HG03575 (cell line): ENCODE results near the gene TYMP.

ENCODE experiments used
- ATAC-seq: cut with Tn5 transposase; IDR thresholded peaks from one replicate; pipeline ENCODE4 v1.9.1; 2021; ENCODE audit not compliant: unreplicated experiment, insufficient number of reproducible peaks, low FRiP score; ENCODE audit errors: extremely low read depth

Gene TYMP, protein sequence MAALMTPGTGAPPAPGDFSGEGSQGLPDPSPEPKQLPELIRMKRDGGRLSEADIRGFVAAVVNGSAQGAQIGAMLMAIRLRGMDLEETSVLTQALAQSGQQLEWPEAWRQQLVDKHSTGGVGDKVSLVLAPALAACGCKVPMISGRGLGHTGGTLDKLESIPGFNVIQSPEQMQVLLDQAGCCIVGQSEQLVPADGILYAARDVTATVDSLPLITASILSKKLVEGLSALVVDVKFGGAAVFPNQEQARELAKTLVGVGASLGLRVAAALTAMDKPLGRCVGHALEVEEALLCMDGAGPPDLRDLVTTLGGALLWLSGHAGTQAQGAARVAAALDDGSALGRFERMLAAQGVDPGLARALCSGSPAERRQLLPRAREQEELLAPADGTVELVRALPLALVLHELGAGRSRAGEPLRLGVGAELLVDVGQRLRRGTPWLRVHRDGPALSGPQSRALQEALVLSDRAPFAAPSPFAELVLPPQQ

DNA sequence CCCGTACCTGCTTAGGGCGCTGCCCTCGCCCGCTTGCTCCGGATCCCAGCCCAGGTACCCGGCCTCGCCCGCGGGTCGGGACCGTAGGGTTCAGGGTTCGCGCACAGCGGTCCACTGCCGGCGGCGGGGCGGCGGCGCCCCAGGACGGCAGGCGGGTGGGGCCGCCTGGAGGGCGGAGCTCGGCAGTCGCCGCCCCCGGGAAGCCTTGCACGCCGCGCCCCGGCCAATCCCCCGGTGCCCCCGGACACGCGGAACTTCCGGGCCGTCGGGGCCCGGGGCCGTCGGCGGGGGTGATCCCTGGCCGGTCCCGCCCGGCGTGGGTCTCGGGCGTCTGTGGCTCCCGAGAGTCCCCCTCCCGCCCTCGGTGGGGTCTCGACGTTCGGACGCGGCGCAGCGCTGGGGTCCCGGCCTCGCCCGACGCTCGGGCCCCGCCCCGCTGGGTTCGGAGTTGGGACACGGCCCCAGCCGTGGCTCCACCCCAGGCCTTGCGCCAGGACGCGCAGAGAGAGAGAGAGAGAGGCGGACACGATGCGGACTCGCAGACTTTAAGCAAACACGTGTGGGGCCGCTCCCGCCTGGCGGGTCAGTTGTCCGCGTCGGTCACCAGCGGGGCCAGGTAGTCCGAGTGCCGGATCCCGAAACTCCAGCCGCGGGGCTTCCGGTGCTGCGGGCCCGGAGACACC, at the start of gene TYMP:
TYMP (minus strand) TSS at position 116 of the 683 bp plus-strand sequence. CDS start 303 bp downstream, outside the sequence.
- no peak for ATAC-seq

DNA sequence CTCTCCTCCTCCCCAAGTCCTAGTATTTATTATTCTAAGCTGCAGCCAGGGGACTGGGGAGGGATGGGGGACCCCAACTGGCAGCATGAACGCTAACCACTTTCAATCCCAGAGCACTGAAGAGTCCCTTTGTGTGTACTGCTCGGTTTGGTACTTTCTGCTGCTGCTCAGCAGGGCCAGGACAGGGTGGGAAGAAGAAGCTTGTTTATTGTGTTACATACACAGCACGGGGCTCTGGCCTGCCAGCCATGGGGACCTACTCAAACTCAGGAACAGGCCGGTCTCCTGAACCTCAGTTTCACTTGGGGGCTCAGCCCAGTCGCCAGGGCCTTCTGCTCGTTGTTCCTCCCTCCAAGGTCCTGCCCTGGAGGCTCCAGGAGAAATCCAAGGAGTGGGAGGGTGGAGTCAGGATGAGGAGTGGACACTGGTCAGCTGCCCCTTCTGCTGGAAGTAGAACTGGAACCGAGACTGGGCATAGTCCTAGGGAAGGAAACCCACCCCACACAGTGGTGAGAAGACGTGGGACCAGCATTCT, 49.0 kb upstream of the TYMP start:
- no peak for ATAC-seq

DNA sequence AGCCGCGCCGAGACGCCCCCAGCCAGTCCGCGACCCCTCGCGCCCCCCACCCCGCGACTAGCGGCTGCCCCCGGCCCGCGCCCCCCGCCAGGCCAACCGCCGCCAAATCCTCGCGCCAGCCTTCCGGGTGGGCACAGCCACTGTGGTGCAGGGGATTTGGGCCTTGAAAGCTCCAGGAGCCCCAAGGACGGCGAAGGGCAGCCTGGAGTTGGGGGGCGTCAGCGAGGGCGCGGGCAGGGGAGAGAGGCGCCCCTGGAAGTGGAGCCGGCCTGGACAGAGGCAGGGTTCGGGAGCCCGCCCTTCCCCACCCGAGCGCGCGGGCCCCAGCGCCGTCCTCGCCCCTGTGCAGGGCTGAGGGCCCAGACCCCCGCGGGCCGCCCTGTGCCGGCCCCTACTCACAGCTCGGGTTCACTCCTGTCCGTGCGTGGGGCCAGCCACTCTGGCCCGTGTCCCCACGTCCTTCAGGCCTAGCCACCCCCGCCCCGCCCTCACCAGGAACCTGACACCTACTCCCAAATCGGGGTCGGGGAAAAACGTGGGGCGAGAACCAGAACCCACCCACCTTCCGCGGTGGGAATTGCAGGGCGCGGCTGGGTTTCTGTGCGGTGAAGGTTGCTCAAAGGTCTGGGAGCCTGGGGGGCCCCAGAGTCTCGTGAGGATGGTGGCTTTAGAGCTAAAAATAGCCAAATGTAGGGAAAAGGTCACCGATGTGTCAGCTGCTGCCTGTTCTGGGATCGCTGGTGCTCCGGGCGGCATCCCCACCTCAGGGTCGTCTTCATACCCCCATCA, 48.4 kb upstream of the TYMP start, which contains the start of gene CPT1B:
CPT1B (minus strand) TSS at position 441 of the 789 bp plus-strand sequence. CDS start 512 bp downstream, outside the sequence.
- ATAC-seq: no peak

DNA sequence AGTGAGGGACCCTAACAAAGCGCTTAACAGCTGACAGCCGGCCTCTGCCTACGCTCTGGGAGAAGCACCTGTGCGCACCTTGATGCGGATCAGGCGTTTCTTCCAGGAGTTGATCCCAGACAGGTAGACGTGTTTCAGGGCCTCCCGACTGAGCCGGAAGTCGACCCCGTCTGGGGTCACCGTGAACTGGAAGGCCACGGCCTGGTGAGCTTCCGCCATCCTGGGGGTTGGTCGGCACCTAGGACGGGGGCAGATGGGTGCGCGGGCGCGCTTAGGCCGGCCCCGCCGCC, 47.8 kb upstream of the TYMP start:
- no peak for ATAC-seq

DNA sequence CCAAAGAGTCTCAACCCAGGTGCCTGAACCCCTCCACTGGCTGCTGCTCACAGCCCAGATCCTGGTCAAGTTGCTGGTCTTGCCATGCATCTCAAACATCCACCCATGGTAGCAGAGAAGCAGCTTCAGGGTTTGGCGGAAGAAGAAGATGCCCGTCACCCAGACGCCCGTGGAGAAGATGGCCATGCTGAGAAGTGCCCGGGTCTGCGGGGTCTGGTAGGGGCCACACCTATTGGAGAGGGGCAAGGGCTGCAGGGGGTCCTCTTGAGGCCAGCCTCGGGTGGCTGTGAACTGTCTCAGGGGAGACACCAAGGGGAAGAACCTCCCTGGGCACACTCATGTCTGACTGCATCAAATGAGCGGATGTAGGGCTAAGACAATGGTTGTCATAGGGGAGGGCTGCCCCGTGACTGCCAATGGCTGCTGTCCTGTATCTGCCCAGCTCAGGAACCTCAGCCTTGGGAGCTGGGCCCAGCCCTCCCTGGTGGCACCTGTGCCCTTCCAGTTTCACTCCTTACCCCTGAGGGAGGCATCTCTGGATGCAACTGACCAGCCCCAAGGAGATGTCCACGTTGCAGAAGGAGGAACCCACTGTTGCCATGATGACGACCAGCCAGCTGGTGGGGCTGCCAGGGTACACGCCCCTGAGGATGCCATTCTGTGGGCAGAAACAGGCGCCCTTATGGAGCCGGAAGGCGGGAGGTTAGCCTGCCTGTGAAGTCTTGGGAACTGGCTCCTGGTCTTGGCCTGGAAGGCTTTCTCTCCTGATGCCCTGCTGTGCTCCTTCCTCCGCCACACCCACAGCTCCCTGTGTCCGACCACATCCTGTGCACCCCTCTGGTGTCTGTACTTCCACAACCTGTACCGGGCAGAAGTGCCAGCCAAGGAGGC, 47.2 kb upstream of the TYMP start:
- no peak for ATAC-seq

DNA sequence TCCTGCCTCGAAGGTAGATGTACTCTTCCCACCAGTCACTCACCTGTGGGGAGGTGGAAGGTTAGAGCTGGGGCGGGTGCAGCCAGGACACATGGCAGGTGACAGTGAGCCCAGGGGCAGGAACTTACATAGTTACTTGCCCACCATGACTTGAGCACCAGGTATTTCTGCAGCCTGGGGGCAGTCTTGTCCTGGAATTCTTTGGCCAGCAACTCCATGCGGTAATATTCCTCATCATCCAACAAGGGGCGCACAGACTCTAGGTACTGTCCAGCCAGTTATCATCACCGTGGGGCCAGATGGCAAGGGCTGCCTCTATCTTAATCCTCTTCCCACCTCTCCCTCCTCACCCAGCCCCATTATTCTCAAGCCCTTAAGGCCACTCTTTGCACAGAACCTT, 46.3 kb upstream of the TYMP start:
- ATAC-seq: no peak

DNA sequence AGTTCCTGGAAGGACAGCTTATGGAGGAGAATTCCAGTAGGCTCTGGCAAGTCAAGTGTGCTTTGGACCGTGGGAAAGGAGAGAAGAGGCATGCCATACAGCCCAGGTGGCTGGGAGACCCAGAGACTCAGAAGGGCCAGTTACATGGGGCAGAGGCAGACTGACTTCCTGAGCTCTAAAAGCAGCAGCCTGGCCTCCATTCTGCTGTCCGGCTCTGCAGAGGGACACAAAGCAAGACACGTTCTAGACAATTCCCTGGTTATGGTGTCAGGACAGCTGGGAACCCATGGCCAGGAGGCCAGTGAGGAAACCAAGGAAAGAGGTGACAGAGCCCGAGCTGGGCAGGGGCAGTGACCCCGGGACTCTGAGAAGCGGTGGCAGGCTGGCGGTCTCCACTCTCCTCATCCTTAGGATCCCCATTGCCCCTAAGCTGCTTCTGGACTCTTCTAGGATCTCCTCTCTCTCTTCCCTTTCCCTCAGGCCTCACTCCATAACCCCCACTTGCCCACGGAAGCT, 45.7 kb upstream of the TYMP start:
- ATAC-seq: no peak

DNA sequence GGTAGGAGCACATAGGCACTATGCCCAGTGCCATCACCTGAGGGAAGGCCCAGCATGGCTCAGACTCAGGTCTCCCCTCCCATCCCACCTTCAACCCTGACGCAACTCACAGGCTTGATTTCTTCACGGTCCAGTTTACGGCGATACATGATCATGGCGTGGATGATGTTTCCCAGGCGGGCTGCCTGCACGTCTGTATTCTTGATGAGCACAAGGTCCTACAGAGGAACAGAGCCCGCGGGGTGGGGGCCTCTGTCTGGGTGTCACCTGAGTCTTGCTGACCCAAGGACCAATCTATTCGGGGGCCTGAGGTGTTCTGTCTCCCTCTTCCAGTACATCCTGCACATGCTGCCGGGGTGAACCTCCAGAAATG, 44.6 kb upstream of the TYMP start:
- no peak for ATAC-seq

DNA sequence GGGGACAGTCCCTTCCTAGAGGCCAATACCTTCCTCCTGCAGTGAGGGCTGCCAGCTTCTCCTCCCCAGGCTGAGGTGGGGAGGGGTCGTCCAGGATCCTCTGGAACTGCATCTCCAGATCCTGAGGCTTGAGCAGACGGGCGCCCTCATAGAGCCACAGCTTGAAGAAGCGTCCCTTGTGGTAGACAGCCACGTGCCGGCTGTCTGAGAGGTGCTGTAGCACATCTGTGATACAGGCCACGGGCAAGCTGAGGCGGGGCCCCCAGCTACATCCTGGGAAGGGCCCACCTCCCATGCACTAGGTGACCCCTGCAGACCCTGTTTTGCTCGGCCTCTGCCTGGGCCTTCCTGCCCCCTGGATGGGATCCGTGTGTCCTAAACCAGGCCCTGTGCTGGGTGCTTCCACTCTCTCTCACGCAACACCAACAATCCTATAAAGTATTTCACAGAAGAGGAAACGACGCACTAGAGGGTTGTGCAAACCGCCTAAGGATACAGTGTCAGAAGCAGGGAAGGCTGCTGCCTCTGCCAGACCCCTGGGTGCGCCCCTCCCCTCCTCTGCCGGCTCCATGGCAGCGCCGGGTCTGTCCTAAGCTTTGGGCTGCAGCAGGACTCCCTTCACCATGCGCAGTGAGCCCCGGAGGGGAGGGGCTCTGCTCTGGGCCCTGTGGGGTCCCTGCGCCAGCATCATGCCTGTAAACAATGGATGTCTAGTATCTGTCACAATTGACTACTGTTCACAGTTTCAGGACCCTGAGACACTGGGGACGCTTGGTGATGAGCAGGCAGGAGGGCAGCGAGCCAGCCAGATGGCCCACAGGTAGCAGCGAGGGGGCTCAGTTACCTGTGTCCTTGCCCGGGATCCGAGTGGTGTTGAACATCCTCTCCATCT, 43.9 kb upstream of the TYMP start:
- no peak for ATAC-seq

DNA sequence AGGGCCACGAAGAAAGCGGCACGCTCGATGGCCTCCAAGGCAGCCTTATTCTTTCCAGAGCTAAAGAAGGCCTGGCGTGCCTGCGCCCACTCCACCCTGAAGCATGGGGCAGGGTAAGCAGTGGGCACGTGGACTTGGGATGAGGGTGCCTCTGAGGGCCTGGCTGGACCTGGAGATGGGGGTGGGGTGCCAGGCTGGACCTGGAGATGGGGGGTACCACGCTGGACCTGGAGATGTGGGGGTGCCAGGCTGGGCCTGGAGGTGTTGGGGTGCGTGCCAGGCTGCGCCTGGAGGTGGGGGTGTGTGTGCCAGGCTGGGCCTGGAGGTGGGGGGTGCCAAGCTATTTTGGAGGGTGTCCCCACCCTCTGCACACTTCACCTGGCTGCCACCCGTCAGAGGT, 43.2 kb upstream of the TYMP start:
- ATAC-seq: no peak

DNA sequence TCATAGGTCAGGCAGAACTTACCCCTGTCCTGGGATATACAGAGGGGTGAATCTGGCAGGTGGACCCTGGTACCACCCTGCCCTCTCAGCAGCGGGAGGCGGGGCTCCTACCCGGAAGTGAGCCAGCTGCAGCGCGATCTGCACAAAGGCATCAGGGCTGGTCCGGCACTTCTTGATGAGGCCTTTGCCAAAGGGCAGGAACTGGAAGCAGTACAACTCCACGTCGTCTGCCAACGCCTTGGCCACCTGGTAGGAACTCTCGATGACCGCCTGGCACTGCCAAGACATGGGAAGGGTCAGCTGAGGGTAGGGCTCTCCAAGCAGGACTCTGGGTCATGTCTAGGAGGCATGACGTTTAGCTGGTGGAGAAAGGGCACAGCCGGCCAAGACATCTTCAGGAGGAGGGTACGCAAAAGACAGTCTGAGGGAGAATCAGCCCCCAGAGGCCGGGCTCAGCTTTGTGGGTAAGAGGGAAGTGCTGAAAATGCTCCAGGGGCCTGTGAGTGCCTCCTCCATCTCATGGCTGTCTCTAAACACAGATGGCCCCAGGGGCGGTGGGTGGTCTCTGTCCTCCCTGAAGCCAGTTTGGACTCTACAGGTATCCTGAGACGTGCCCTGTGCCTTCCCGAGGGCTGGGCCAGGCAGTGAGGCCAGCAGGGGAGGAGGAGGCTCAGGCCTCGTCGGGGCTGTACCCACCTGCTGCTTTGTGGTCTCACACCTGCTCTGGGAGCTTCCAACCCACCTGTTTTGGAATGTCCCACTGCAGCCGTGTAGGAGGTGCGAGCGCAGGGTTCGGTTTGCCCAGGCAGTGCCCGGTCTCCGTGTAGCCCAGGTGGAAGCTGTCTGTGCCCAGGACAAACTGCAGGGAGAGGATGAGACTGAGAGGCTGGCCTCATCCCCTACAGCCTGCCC, 41.7 kb upstream of the TYMP start:
- no peak for ATAC-seq

DNA sequence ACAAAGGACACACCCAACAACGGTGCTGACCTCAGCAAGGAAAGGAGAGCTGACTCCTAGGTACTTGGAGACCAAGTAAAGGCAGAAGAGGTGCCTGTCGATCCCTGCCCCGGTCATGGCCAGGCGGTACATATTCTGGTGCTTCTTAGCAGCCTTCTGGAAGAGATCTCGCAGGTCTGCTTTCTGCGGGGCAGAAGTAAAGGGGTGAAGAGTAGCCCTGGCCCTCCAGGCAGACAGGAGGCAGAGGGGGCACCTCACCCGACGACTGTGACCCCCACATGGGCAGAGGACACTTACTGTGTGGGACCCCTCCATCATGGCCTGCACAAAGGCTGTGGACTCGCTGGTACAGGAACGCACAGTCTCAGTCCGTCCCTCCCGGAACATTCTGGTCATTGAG, 41.0 kb upstream of the TYMP start:
- ATAC-seq: no peak

DNA sequence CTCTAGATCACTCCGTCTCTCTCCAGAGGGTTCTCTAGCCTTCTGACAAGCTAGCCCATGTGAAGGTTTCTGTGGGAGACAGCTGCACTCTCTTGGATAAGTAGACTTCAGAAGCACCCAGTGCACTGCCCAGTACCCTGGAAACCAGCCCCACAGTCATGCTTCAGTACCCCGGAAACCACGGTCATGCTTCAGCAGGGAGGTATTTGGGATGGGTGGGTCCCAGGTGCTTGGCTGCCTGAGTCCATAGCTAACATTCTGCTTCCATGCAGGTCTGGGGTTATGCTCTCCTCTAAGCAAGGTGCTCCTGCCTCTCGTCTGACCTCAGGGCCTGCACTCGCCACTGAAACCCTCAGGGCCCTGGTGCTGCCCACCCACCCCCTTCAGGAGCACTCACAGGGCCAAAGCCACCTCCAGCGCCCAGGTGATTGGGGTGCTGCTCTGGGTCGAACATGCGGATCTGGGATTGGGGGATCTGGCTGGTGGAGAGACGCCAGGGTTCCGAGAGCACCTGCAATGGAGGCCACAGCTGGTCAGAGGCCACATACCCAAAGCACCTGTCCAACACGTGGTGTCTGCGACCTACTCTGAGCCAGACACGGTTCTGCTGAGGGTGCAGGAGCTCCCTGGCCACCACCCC, 40.2 kb upstream of the TYMP start:
- ATAC-seq: no peak

DNA sequence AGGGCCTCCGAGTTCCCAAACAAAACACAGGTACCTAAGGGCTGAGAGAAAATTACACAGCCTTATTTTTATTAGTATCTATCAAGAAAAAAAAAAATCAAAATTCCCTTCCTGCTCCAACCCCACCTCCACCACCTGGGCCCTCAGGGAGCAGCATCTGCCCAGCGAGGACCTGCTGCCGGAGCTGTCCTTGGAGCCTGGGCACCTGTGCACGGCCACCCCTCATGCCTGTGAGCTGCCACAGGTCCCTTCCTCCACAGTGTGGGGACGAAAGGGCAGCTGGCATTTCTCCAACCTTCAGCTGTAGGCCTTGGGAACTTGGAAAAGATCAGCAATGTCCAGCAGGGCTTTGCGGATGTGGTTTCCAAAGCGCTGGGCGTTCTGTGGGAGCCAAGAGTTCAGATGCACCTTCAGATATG, 39.2 kb upstream of the TYMP start:
- ATAC-seq: no peak

DNA sequence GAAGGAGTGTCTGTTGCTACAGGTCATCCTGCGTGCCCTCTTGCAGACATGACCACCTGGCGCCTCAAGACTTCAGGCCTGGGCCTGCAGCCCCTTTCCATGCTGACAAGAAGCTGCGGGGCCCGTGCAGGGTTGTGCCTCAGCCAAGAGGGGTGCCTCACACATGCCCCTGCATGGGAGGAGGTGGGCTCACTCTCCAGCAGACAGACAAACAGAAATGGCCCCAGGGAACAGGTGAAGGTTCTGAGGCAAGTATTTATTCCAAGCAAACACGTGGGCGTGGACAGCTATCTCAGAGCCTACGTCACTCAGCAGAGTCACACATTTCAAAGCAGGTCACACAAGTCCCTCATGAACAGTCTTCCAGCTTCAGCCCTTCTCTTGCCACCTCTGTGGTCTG, 38.8 kb upstream of the TYMP start:
- ATAC-seq: no peak

DNA sequence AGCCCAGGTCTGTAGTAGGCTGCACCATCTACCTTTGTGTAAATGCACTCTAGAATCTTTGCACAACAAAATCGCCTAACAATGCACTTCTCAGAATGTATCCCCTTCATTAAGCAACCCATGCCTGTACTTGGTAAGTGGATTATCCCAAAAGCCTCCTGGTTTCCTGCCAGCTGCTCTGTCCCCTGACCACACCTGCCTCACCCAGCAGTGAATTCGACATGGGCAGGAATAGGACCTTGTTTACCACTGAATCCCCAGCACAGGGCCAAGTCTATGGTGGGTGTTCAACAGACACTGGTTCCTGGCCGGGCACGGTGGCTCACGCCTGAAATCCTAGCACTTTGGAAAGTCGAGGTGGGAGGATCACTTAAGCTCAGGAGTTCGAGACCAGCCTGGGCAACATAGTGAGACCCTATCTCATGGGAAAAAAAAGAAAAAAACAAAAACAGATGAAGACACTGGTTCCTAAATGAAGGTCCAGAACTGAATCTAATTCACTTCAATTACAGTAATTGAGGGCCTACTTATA, 38.0 kb upstream of the TYMP start:
- no peak for ATAC-seq
